Loucy (cell line): ENCODE results near the gene UBE2Q2.

Source experiments
- H2AFZ ChIP-seq: fragments of 200-600 bp; sonication (generic); 2 replicates; pipeline ENCODE4 v1.6.0; 2016; ENCODE audit warnings: antibody characterized with exemption, mild to moderate bottlenecking, low read length, moderate library complexity
- H3F3A ChIP-seq: fragments of 200-600 bp; 2 replicates; pipeline ENCODE4 v1.6.0; 2016; ENCODE audit warnings: antibody characterized with exemption, low read depth, mild to moderate bottlenecking
- H3K27me3 ChIP-seq: fragments of 200-600 bp; sonication (generic); 2 replicates; pipeline ENCODE4 v1.6.1; 2014; ENCODE audit warnings: low read length, mild to moderate bottlenecking; ENCODE audit not compliant: insufficient read depth, poor library complexity, severe bottlenecking
- H3K36me3 ChIP-seq: fragments of 200-600 bp; sonication (generic); 2 replicates; pipeline ENCODE4 v1.6.1; 2016; ENCODE audit warnings: low read length; ENCODE audit not compliant: insufficient read depth
- H3K4me1 ChIP-seq: fragments of 200-600 bp; sonication (generic); 2 replicates; pipeline ENCODE4 v1.5.1; 2014; ENCODE audit warnings: low read length, mild to moderate bottlenecking; ENCODE audit not compliant: insufficient read depth, poor library complexity, severe bottlenecking
- H3K4me2 ChIP-seq: fragments of 200-600 bp; sonication (generic); 2 replicates; pipeline ENCODE4 v1.6.0; 2014; ENCODE audit warnings: antibody characterized with exemption, low read length, low read depth, mild to moderate bottlenecking; ENCODE audit not compliant: poor library complexity, severe bottlenecking
- H3K4me3 ChIP-seq: fragments of 200-600 bp; sonication (generic); 2 replicates; pipeline ENCODE4 v1.5.1; 2014; ENCODE audit warnings: low read length, mild to moderate bottlenecking, mixed read lengths; ENCODE audit not compliant: poor library complexity, severe bottlenecking
- H3K79me2 ChIP-seq: fragments of 200-600 bp; sonication (generic); 2 replicates; pipeline ENCODE4 v1.6.1; 2014; ENCODE audit warnings: low read length; ENCODE audit not compliant: insufficient read depth
- H3K9ac ChIP-seq: fragments of 200-600 bp; sonication (generic); 2 replicates; pipeline ENCODE4 v1.6.0; 2014; ENCODE audit warnings: mild to moderate bottlenecking, low read depth, low read length, moderate library complexity; ENCODE audit not compliant: poor library complexity, severe bottlenecking
- H3K9me2 ChIP-seq: fragments of 200-600 bp; sonication (generic); replicated peaks from 2 replicates; pipeline ENCODE4 v1.6.1; 2016; ENCODE audit warnings: low read depth, low read length, mixed read lengths
- H3K9me3 ChIP-seq: fragments of 200-600 bp; sonication (generic); 2 replicates; pipeline ENCODE4 v1.6.1; 2014; ENCODE audit warnings: mild to moderate bottlenecking, antibody characterized with exemption, low read length, low read depth; ENCODE audit not compliant: insufficient read depth
- H4K20me1 ChIP-seq: fragments of 200-600 bp; sonication (generic); 2 replicates; pipeline ENCODE4 v1.6.0; 2014; ENCODE audit warnings: antibody characterized with exemption, low read length, mild to moderate bottlenecking; ENCODE audit not compliant: insufficient read depth, poor library complexity, severe bottlenecking
- CTCF ChIP-seq: fragments of 200-600 bp; sonication (generic); conservative IDR thresholded peaks from 2 replicates; pipeline ENCODE4 v1.5.1; 2014; ENCODE audit warnings: mild to moderate bottlenecking, antibody characterized with exemption, low read length
- EZH2phosphoT487 ChIP-seq: fragments of 200-600 bp; IDR thresholded peaks from 2 replicates; pipeline ENCODE4 v1.6.1; 2018; ENCODE audit warnings: antibody characterized with exemption, mild to moderate bottlenecking, moderate library complexity, borderline replicate concordance

UBE2Q2 gene

GRCh38 chr15:75840659-75841058, 2.6 kb upstream of the UBE2Q2 start:
- Histone ChIP-seq H3K4me1 (peaks cover 36% of the 10 kb centered on the region), H3F3A (peaks cover 15% of the 10 kb centered on the region), H3K9me3 (no peaks in the 10 kb centered on the region), H2AFZ (no peak overlapping the region), H3K9ac (no peak overlapping the region), H3K9me2 (no peaks in the 10 kb centered on the region), H3K79me2 (peaks cover 21% of the 10 kb centered on the region), H3K36me3 (no peaks in the 10 kb centered on the region), H3K27me3 (peaks cover 5% of the 10 kb centered on the region), H3K4me2 (no peak overlapping the region), H4K20me1 (peaks cover 18% of the 10 kb centered on the region), H3K4me3 (no peak overlapping the region)
- no peak for TF ChIP-seq EZH2phosphoT487
- no peak for TF ChIP-seq CTCF

- H3K27me3 ChIP-seq: peaks cover 5% of the 10 kb centered on the region
- no peak overlapping the region for H3K9ac ChIP-seq
- no peak overlapping the region for H3K4me3 ChIP-seq
- H3K36me3 ChIP-seq: no peaks in the 10 kb centered on the region
- peaks cover 37% of the 10 kb centered on the region for H3K4me1 ChIP-seq
- peaks cover 15% of the 10 kb centered on the region for H3F3A ChIP-seq
- H3K9me3 ChIP-seq: no peaks in the 10 kb centered on the region
- no peak for TF ChIP-seq CTCF
- TF ChIP-seq EZH2phosphoT487: no peak
- no peak overlapping the region for H2AFZ ChIP-seq
- H3K79me2 ChIP-seq: peaks cover 31% of the 10 kb centered on the region
- no peaks in the 10 kb centered on the region for H3K9me2 ChIP-seq
- H4K20me1 ChIP-seq: peaks cover 27% of the 10 kb centered on the region
- H3K4me2 ChIP-seq: no peak overlapping the region
These were observed 1.6 kb upstream of the UBE2Q2 start for GRCh38 chr15:75841626-75842025.

GRCh38 chr15:75843678-75844581, 683 bp downstream of the UBE2Q2 start:
- Histone ChIP-seq H3F3A (peaks cover 15% of the 10 kb centered on the region), H2AFZ (peak overlapping the region; percentile 84), H3K4me3 (peak overlapping the region; percentile 89), H3K27me3 (peaks cover 5% of the 10 kb centered on the region), H3K4me2 (peak overlapping the region; percentile 97), H3K36me3 (no peaks in the 10 kb centered on the region), H4K20me1 (peaks cover 50% of the 10 kb centered on the region), H3K9me2 (no peaks in the 10 kb centered on the region), H3K9me3 (no peaks in the 10 kb centered on the region), H3K4me1 (peaks cover 45% of the 10 kb centered on the region), H3K79me2 (peaks cover 54% of the 10 kb centered on the region), H3K9ac (peak overlapping the region; percentile 95)
- no peak for TF ChIP-seq EZH2phosphoT487
